HG03280 (cell line): ENCODE results near the gene FOXP2.
A peak's percentile ranks its signal among the peaks of the same experiment; 100 is the strongest.
"Not testable (repeated sequence)": the region's sequence is repeated elsewhere in the genome, so short reads cannot be mapped to it uniquely, and the experiment has no call there.

Source experiments
- ATAC-seq: cut with Tn5 transposase; IDR thresholded peaks from one replicate; pipeline ENCODE4 v1.9.1; 2021; ENCODE audit warnings: mild to moderate bottlenecking, moderate library complexity; ENCODE audit not compliant: unreplicated experiment

FOXP2 gene

DNA sequence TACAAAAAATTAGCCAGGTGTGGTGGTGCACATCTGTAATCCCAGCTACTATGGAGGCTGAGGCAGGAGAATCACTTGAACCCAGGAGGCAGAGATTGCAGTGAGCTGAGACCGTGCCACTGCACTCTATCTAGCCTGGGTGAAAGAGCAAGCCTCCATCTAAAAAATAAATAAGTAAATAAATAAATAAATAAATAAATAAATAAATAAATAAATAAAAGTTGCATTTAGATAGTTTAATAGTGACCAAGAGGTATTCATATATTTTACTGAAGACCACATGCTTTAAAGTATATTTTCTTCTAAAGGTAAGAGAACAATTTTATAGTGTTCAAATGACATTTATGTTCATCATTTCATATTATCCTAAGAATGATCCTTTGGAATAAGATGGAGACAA lies 82.9 kb downstream of the FOXP2 start:
- not testable (repeated sequence) for ATAC-seq

DNA sequence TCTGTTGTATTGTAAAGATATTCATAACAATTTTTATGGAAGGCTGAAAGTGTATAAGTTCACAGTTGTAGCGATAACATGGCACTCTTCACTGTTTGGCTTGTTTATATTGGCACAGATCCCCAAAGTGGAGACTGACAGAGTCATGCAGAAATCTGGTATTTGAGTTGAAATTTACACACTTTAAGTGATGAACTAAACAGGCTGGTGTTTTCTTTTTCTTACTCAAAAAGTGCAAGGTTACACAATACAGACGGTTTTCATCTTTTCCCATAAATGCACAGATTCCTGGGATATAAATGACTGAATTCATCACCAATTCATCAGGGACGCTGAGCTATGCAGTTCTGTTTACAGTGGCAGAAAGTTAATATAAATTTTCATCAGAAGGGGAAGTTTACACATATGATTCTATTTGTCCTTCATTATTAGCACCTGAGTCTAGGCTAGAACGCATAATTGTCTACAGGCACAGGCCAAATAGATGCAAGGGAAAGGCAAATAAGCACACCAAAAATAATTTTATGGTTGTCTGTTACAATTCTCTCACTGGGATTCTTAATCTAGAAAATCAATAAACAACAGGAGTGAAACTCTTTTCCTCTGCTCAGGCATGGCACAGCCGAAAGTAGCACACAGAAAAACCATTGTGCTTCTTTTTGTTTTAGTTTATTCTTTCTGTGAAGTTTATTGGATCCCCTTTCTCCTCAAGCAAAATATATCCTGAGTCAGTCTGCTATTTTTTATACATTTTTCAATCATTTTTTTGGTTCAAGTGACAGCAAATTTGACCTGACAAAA lies 88.0 kb downstream of the FOXP2 start:
- ATAC-seq = no peak

DNA sequence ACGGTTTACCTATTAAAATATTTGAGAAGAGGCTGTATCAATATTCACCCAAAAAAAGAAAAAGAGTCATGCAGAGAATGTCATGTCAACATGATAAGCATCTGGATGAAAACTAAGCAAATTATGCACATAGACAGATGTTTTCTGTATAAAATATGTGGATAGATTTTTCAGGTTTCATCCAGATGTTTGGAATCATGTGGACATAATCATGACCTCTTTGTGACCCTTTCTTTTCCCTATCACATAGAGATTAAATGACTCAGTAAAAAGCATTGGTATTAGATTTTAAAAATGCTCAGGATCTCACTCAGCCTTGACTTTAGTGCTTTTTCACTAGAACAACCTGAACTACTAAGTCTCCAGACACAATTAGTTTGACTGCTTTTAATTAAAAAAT lies 90.0 kb downstream of the FOXP2 start:
- ATAC-seq = no peak

DNA sequence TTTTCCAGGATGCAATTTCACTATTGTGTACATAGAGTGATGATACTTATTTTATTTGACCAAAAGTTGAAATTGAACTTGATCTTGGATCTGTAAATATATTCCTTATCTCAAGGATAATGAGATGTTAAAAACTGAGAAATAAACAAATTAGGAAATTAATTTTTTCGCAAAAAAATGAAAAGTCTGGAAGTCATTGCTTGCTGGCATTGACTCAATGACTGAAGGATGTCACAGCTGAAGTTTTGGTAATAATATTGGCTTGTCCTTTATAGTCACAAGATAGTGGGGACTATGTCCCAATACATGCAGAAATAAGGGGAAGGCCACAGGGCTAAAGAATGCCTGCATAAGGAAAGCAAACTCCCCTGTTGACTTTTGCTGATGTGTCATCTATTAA lies 92.8 kb downstream of the FOXP2 start:
- ATAC-seq = no peak

DNA sequence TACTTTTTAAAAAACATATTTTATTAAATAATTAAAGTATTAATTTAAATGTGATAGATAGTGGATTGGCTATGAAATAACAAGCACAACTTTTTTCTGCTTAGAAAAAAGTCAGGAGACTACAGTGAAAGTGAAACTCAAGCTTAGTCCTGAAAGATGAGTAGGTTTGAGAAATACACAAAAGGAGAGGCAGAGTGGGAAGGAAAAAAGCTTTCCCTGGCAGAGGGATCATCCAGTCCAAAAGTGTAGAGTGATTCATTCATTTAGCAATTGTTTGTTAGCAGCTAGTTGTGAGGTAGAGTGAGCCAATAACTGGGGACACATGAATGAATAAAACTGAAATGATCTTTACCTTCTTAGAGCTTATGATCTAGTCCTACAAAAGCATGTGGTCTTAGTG lies 93.5 kb downstream of the FOXP2 start:
- no peak for ATAC-seq

DNA sequence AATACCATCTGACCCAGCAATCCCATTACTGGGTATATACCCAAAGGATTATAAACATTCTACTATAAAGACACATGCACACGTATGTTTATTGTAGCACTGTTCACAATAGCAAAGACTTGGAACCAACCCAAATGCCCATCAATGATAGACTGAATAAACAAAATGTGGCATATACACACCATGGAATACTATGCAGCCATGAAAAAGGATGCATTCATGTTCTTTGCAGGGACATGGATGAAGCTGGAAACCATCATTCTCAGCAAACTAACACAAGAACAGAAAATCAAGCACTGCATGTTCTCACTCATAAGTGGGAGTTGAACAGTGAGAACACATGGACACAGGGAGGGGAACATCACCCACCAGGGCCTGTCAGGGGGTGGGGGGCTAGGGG lies 96.2 kb downstream of the FOXP2 start:
- ATAC-seq = not testable (repeated sequence)

DNA sequence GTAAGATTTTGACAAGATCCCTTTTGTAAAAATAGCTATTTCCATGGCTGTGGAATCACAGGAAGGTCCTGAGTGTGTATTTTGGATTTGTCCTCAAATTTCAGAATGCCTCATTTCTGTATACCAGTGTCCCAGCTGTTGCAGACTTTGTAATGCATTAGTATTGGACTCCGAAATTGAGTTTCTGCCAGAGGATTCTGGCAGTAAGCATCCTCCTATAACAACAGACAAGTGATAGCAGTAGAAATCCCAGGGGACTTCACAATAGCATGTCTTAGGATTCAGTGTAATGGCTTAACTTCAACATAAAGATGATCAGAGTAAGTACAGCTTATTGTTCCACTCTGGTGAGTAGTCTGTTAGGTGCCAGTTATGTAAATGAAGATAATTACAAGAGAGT lies 104.6 kb downstream of the FOXP2 start:
- ATAC-seq = no peak

DNA sequence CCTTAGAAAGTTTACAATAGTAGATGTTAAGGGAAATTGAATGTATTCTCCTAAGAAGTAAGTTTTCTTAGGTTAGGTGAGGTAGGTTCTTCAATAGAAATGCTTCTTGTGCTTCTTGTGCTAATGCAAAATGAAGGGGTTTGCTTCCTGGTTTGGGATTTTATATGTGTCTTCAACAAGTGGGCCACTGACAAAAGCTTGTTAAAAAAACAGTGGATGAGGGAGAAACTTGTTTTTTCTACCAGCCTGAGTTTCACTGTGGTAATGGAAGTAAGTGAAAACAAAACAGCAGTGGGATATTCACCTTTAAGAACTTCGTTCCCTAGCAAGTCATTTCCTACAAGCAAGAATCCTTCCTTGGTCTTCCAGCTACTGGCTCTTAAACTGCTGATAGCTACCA lies 107.5 kb downstream of the FOXP2 start:
- ATAC-seq = no peak

DNA sequence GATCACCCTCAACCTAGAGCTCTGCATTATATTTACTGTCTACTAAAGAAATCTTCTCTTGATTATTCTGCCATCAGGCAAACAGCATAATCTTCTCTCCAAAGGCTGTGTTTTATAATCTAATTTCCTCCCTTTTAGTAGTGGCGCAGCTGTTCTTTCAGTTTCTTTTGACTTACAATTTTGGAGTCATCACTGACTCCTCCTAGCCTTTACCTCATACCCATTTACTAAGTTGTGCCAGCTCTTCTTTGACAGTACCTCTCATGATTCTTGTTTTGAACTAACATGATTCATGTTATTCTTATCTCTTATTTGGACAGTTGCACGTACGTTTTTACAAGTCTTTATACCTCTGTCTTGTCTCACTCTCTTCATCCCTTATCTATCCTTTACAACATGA lies 113.0 kb downstream of the FOXP2 start:
- no peak for ATAC-seq

DNA sequence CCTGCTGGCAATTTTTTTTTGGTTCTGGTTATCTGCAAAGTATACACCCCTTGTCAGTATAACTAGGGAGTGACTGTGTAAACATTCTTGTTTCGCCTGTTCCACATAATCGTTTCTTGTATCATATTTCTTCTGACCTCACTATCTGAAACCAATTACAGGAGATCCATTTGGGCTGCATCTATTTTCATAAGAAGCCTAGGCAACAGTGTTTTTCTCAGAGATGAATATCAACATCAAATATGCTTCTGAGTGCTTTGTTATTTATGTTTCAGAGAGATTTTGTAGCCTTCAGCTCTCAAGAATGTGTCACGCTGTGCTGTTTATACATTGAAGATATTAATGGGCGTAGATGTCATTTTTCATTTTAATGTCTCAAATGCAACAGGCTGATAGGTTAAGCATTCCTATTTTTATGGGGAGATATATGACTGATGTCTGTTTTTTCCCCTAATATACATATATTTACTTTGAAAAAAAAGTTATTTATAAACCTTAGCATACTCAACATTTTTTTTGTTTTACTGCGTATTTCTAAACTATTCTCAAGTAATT lies 115.5 kb downstream of the FOXP2 start:
- no peak for ATAC-seq

DNA sequence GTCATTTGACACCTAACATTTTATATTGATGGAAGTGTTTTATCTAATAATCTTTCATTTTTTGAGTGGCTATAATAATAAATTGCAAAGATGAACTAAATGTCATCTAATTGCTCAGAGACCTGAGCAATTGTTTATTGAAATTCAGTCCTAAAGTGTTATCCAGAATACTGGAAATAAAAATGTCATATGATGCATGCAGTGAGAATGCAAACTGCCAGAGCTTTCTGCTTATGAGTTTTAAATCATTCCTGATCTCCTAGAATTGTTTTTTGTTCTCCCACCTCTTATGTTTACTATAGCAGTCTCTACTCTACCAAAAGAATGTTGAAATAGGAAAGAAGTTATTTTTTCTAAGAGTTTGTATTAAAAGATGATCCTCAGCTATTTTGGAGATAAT lies 116.7 kb downstream of the FOXP2 start:
- ATAC-seq = no peak

DNA sequence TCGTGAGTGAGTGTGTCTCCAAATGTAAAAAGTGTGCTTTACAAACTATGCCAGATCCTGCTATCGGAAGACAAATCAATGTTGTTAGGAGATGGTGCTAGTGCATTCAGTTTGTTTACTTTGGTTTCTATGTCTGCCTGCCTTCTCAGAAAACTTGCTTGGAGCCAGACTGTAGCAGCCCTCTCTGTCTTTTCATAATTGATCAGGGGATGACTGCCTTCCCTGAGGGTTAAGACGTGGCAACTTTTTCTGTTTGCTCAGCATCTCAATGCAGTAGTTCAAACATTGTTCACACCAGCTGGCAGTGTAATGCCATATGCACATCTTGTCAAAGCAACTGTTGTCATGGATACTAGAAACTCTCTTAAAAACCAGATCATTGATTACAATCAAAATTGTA lies 118.5 kb downstream of the FOXP2 start:
- no peak for ATAC-seq

DNA sequence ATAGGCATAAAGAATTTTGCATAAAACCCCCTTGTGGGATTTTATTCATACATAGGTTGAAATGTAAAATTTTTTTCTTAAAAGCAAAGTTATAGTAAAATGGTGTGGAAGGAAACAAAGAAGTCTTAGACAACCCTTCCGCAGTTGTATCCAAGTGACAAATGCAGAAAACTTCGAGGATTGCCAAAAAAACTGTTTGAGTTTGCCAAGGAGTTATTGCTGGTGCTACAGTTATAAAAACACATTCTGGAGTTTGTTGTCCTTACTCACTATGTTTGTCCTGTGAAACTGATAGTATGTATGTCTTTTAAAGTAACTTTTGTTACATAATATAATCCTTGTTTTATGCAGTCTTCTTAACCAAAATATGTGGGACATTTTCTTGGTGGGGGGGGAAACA lies 120.3 kb downstream of the FOXP2 start:
- ATAC-seq = no peak

DNA sequence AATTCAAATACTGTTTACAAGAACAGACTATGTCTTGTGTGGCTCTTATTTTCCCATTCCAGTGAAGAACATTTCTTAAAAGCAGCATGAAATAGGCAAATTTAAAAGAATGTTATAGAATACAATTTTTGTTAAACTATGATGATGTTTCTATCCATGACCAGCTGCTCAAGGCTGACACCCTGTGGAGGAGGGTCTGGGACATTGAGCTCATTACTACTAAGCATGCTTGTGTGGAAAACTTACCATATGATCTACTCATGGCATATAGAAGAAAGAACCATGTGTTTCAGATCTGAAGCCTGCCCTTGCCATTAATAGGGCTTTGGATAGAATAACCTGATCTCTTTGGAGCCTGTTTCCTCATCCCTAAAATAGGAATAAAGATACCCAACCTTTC lies 125.0 kb downstream of the FOXP2 start:
- ATAC-seq = no peak

DNA sequence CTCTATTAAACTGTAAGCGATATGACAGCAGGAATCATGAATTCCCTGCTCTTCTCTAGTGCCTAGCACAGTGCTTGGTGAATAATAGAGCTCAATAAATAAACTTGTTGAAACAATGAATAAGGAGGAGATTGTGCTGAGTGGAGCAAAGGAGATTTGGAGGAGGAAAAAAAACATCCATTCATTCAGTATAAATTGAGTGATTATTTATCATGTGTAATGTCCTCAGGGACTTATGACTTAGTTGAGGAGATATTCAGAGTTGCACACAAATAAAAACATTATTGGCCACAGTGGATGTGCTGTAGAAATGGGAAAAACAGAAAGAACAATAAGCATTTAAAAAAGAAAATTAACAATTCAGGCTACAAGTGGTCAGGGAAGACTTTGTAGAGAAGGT lies 125.7 kb downstream of the FOXP2 start:
- ATAC-seq = no peak

DNA sequence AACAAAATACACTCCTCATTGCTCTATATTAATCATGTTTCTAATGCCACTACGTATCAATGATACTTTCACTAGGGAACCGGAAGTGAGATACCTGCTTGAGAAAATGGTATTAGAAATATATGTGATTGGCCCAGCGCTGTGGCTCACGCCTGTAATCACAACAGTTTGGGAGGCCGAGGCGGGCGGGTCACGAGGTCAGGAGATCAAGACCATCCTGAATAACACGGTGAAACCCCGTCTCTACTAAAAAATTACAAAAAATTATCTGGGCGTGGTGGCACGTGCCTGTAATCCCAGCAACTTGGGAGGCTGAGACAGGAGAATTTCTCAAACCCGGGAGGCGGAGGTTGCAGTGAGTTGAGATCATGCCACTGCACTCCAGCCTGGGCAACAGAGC lies 132.7 kb downstream of the FOXP2 start:
- ATAC-seq = not testable (repeated sequence)

DNA sequence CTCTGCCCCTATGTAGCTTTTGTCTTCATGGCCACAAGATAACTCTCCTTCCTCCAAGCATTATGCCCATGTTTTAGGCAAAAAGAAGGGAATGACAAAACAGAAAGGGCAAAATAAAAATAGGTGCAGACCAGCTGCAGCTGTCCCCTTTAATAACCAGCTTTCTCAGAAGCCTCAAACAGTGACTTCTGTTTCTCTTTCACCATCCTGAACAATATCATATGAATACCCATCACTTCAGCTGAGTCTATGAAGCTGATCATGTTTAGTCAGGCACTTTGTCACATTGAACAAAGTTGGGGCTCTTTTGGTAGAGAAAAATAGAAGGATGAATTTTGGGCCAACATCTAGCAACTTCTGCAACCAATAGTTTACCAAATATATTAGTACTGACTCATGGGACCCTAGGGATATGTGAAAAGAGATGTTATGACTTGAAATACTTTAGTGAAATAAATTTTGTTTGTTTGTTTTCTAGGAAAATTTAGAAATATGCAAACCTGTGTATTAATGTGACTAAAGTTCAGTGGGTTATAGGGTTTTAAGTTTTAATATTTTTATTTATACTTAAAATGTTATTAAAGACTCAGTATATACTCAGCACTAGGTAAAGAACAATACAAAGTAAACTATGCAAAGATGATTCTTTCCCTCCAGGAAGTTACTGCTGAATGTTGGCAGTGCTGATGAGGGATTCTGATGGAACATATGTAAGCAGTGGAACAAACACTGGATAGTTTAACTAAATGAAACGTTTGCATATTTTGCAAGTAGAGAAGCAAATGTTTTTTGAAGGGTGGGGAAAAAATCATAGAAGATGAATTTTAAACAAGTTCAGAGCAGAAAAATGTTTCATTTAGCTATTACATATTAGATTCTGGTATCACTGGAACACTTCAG lies 133.7 kb downstream of the FOXP2 start:
- ATAC-seq = peak; percentile 61

DNA sequence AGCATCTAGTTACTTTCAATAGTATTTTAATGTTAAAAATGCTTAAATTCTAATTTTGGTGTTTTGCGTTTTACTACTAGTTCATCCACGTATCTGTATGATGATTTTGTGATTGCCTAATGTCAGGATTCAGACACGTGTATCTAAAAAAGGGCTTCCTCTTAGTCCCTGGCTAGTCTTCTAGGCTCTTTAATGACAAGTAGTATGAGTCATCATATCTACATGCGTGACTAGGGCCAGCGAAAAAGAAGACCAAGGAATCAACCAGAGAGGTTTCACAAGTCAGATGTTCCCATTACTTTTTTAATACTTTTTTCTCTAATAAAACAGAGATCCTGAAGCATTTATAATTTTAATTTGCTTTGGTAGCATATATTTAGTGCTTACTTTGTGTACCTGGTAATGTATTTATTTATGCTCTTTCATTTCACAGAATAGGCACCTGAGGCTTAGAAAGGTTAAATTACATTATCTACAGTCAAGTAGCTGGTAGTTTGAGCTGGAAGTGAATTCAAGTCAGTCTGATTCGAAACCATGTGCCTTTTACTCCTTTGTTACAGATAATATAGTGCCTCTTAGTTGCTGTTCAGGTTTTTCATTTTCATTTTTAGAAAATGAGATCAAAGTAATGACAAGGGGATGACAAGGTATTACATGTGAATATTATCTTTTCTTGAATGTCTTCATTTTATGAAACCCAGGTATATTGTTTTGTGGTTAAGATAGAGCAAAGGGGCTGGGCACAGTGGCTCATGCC lies 140.3 kb downstream of the FOXP2 start:
- peak; percentile 85 for ATAC-seq

DNA sequence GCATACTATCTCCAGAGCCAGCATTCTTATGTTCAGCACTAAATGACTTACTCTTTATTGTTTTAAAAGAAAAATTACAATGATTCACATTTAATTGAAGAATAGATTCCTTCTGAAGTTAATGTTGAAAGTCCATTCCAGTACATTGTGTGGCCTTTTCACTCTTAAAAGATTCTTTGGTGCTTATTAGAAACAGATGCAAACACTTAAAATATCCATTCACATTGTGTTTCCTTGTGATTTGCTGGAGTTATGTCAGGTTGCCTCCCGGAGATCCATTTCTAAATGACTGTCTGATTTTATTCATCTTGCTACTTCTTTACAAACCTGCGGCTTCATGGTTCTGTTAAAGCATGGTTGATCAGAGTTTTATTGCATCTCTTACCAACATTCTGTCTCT lies 152.8 kb downstream of the FOXP2 start:
- ATAC-seq = no peak

DNA sequence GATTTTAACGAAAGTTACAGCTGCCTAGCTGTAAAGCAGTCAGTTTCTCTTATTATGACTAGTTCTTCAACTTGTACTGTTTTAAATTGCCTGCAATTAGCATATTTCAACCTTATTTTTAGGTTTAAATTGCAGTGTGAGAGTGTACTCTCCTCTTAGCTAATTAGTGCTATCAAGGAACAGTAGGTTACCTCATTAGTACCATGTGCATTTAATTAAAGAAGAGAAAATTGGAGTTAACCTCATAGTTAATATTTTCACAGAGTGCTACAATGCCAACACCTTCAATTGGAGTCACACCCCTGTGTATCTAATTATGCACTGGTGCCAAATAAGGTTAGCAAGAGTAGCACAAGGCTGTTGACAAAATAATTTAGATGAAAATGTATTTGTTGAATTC lies 154.6 kb downstream of the FOXP2 start:
- no peak for ATAC-seq

DNA sequence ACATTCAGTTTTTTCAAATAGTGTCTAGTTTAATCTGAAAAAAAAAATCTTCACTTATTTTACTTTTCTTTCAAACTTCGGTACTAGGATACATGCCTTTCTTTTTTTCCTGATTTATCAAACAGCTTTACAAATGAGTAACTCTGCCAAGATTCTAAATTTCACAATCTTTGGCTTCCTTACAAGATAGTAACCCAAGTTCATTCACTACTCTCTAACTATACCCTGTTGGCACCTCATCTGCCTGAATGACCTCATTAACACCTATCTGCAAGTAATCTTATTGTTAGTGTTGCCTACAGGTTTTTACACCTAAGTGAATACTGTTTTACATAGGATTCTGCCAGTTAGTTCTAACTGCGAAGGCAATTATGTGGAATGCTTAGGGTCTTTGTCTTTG lies 159.8 kb downstream of the FOXP2 start:
- ATAC-seq = no peak
